Caco-2 (cell line): ENCODE measurements around the gene PHGDH. TPM values are rescaled to one million over a fixed set of nuclear protein-coding genes. Genes with fewer than 3 reads are reported as not detected.

Source experiments
- BruUV-seq: library from RNA; stranded (reverse); fragments of 400-500 nt; replicated peaks from 2 replicates; lab custom pipeline; 2021; lab: Mats Ljungman, UMichigan
- CTCF ChIA-PET: fragments of 300-600 bp; sonication (Branson Sonifier 250); formaldehyde crosslinking; loops from one replicate; lab custom pipeline; 2022; ENCODE audit warnings: antibody characterized with exemption; lab: Charles Lee
- POLR2A ChIA-PET: fragments of 300-600 bp; sonication (Branson Sonifier 250); formaldehyde crosslinking; loops from one replicate; lab custom pipeline; 2022; ENCODE audit warnings: antibody characterized with exemption; lab: Charles Lee
- DNase-seq, 2 experiments: peaks; one replicate each; pipeline versions ENCODE4 v3.0.0 to v3.0.0-alpha.2; 2020 to 2022
- H3K27me3 ChIP-seq: replicated peaks from 2 replicates; pipeline ENCODE4 v1.6.0; 2011; ENCODE audit warnings: low read length; ENCODE audit not compliant: control insufficient read depth, insufficient read depth
- H3K36me3 ChIP-seq: 2 replicates; pipeline ENCODE4 v1.5.1; 2011; ENCODE audit warnings: low read length; ENCODE audit not compliant: control insufficient read depth, insufficient read depth
- H3K4me1 ChIP-seq: fragments of 250-450 bp; sonication (Bioruptor Pico); 2 replicates; pipeline ENCODE4 v1.5.1; 2020; ENCODE audit warnings: mild to moderate bottlenecking
- H3K4me3 ChIP-seq: 2 replicates; pipeline ENCODE4 v1.5.1; 2011; ENCODE audit warnings: low read depth, mild to moderate bottlenecking, control low read depth, low read length
- H3K9me3 ChIP-seq: fragments of 250-450 bp; sonication (Bioruptor Pico); 2 replicates; pipeline ENCODE4 v1.5.1; 2020; ENCODE audit warnings: mild to moderate bottlenecking, moderate library complexity
- H3K27ac Mint-ChIP-seq: one replicate; pipeline ENCODE4 v1.8.0; 2022; ENCODE audit warnings: mixed read lengths; ENCODE audit not compliant: unreplicated experiment
- H3K27me3 Mint-ChIP-seq: one replicate; pipeline ENCODE4 v1.8.0; 2022; ENCODE audit warnings: mixed read lengths; ENCODE audit not compliant: insufficient read depth, unreplicated experiment
- H3K36me3 Mint-ChIP-seq: one replicate; pipeline ENCODE4 v1.8.0; 2022; ENCODE audit warnings: mild to moderate bottlenecking, mixed read lengths; ENCODE audit not compliant: insufficient read depth, unreplicated experiment
- H3K4me1 Mint-ChIP-seq: one replicate; pipeline ENCODE4 v1.8.0; 2022; ENCODE audit warnings: low read depth, mixed read lengths; ENCODE audit not compliant: unreplicated experiment
- H3K4me3 Mint-ChIP-seq: one replicate; pipeline ENCODE4 v1.8.0; 2022; ENCODE audit warnings: mild to moderate bottlenecking, moderate library complexity, mixed read lengths; ENCODE audit not compliant: unreplicated experiment
- H3K9me3 Mint-ChIP-seq: one replicate; pipeline ENCODE4 v1.8.0; 2022; ENCODE audit warnings: mixed read lengths; ENCODE audit not compliant: unreplicated experiment
- CTCF ChIP-seq, 2 experiments: fragments of 200-600 bp in 1 of 2; IDR thresholded peaks; 1 replicate in 1 of 2; 2 replicates in 1 of 2; pipeline versions ENCODE4 v1.5.1 to v1.8.0; 2011 to 2022; ENCODE audit warnings: antibody characterized with exemption in 1 of 2, control low read depth in 1 of 2, inconsistent platforms in 1 of 2, low read depth in 1 of 2, low read length in 1 of 2, mild to moderate bottlenecking in 1 of 2, moderate library complexity in 1 of 2; ENCODE audit not compliant: insufficient read depth in 1 of 2, severe bottlenecking in 1 of 2, unreplicated experiment in 1 of 2
- intact Hi-C: fragments of 100-400 bp; cut with micrococcal nuclease; formaldehyde crosslinking; loops from one replicate; pipeline ENCODE4 v1.10.0; 2022; ENCODE audit not compliant: unreplicated experiment
- total RNA-seq: library from RNA; stranded (reverse); gene quantifications from 2 replicates; pipeline ENCODE4 v1.2.3, GENCODE V29; 2022

The PHGDH gene
- total RNA-seq, 1 experiment from 2014 or later: 410 TPM

GRCh38 chr1:119727991-119728390 lies 16.3 kb downstream of the PHGDH start:
- peaks cover 3% of the 10 kb centered on the region; the same call in 1 of the 2 replicates for H3K36me3 ChIP-seq
- Mint-ChIP-seq H3K4me1 (peaks cover 7% of the 10 kb centered on the region), H3K9me3 (no peaks in the 10 kb centered on the region), H3K36me3 (peaks cover 98% of the 10 kb centered on the region), H3K27ac (no peak overlapping the region), H3K27me3 (no peaks in the 10 kb centered on the region), H3K4me3 (no peak overlapping the region)
- CTCF ChIA-PET: no interaction called here
- intact Hi-C loops: loop anchor here (5.0 kb wide), 1 partner anchor 116 kb away; no protein-coding TSS in a partner anchor
- no peaks in the 10 kb centered on the region for H3K4me1 ChIP-seq
- no peaks in the 10 kb centered on the region for H3K9me3 ChIP-seq
- no peaks in the 10 kb centered on the region for H3K27me3 ChIP-seq
- no peak for DNase-seq
- no peak overlapping the region for H3K4me3 ChIP-seq
- no peak for TF ChIP-seq CTCF (IDR thresholded peaks at IDR 0.05; ENCODE audit: insufficient read depth in 1 of 2, low read depth in 1 of 2, low read length in 1 of 2, severe bottlenecking in 1 of 2, unreplicated experiment in 1 of 2)
- no TSS peak for BruUV-seq
- POLR2A ChIA-PET: no interaction called here

GRCh38 chr1:119729044-119729443 lies 17.3 kb downstream of the PHGDH start:
- POLR2A ChIA-PET: no interaction called here

GRCh38 chr1:119731060-119731459 lies 19.3 kb downstream of the PHGDH start:
- no peak for DNase-seq
- H3K4me1 Mint-ChIP-seq: peaks cover 7% of the 10 kb centered on the region

More at GRCh38 chr1:119729044-119729443, 17.3 kb downstream of the PHGDH start:
- Mint-ChIP-seq H3K27me3 (no peaks in the 10 kb centered on the region), H3K9me3 (no peaks in the 10 kb centered on the region), H3K27ac (no peak overlapping the region), H3K4me3 (no peak overlapping the region), H3K36me3 (peaks cover 93% of the 10 kb centered on the region), H3K4me1 (peaks cover 7% of the 10 kb centered on the region)
- no peaks in the 10 kb centered on the region for H3K9me3 ChIP-seq
- CTCF ChIA-PET: no interaction called here
- DNase-seq: no peak
- no peaks in the 10 kb centered on the region for H3K4me1 ChIP-seq
- H3K4me3 ChIP-seq: no peak overlapping the region
- TF ChIP-seq CTCF (IDR thresholded peaks at IDR 0.05; ENCODE audit: insufficient read depth in 1 of 2, low read depth in 1 of 2, low read length in 1 of 2, severe bottlenecking in 1 of 2, unreplicated experiment in 1 of 2): no peak
- BruUV-seq: no TSS peak
- no peaks in the 10 kb centered on the region for H3K27me3 ChIP-seq
- peaks cover 3% of the 10 kb centered on the region; the same call in 1 of the 2 replicates for H3K36me3 ChIP-seq
- intact Hi-C loops: loop anchor here (5.0 kb wide), 1 partner anchor 117 kb away; no protein-coding TSS in a partner anchor

More at GRCh38 chr1:119731060-119731459, 19.3 kb downstream of the PHGDH start:
- no peaks in the 10 kb centered on the region for H3K27me3 ChIP-seq
- no peaks in the 10 kb centered on the region for H3K9me3 Mint-ChIP-seq
- no peaks in the 10 kb centered on the region for H3K27me3 Mint-ChIP-seq
- no peak overlapping the region for H3K4me3 ChIP-seq
- peaks cover 8% of the 10 kb centered on the region; the same call in 1 of the 2 replicates for H3K36me3 ChIP-seq
- intact Hi-C loops: no loop called here
- no peaks in the 10 kb centered on the region for H3K9me3 ChIP-seq
- POLR2A ChIA-PET: no interaction called here
- no peak overlapping the region for H3K27ac Mint-ChIP-seq
- H3K36me3 Mint-ChIP-seq: peaks cover 93% of the 10 kb centered on the region
- TF ChIP-seq CTCF (IDR thresholded peaks at IDR 0.05; ENCODE audit: insufficient read depth in 1 of 2, low read depth in 1 of 2, low read length in 1 of 2, severe bottlenecking in 1 of 2, unreplicated experiment in 1 of 2): no peak
- H3K4me3 Mint-ChIP-seq: no peak overlapping the region
- H3K4me1 ChIP-seq: no peaks in the 10 kb centered on the region
- BruUV-seq: no TSS peak
- CTCF ChIA-PET: no interaction called here
